GM10266 (cell line): ENCODE results near the gene HMBS.
"Not testable (repeated sequence)": the region's sequence is repeated elsewhere in the genome, so short reads cannot be mapped to it uniquely, and the experiment has no call there.

ENCODE experiments used
- DNase-seq: peaks from one replicate; pipeline ENCODE4 v3.0.0; 2012; ENCODE audit errors: extremely low spot score
- CTCF ChIP-seq: IDR thresholded peaks from 2 replicates; pipeline ENCODE4 v1.5.1; 2012; ENCODE audit warnings: mild to moderate bottlenecking, low read depth; ENCODE audit not compliant: control insufficient read depth, insufficient read depth; ENCODE audit errors: missing control alignments

HMBS gene

GRCh38 chr11:119126675-119127268 lies 42.1 kb downstream of the HMBS start:
- DNase-seq: no peak
- TF ChIP-seq CTCF: no peak

GRCh38 chr11:119130662-119131061 lies 46.0 kb downstream of the HMBS start:
- no peak for TF ChIP-seq CTCF

GRCh38 chr11:119134389-119134978 lies 49.8 kb downstream of the HMBS start:
- no peak for DNase-seq
- peak; percentile 38 for TF ChIP-seq CTCF

More at GRCh38 chr11:119130662-119131061, 46.0 kb downstream of the HMBS start:
- DNase-seq: no peak

GRCh38 chr11:119139276-119139675 lies 54.6 kb downstream of the HMBS start:
- not testable (repeated sequence) for DNase-seq
